ENCODE results near the gene C1QTNF5.

The C1QTNF5 gene

GRCh38 chr11:119316729-119317591 is 23.7 kb downstream of the C1QTNF5 start, which contains the start of gene MCAM:
Gene MCAM, minus strand, starts transcription at chr11:119317130. Its CDS starts 29 bp downstream, at chr11:119317101.
- no peak for DNase-seq

- no peak for DNase-seq
These were observed 24.5 kb downstream of the C1QTNF5 start for GRCh38 chr11:119316016-119316728.

- no peak for DNase-seq
These were observed 25.3 kb downstream of the C1QTNF5 start for GRCh38 chr11:119315131-119316015.

DNA sequence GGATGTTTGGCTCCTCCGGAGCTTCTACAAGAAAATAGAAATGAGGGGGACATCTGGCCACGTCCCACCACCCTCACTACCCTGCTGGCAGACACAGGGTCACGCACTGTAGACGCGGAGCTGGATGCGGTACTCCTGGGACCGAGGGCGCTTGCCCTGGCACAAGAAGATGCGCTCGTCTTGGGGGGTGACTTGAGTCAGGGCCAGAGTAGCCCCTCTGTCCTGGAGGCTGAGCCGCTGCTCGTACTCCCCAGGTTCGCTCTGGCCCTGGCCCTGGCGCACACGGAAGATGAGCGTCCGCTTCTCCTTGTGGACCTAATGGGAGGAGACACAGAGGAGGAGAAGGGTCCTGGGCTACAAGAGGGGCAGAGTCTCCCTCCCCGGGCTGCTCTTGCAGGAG is 26.0 kb downstream of the C1QTNF5 start:
- no peak for DNase-seq

GRCh38 chr11:119310682-119311052 is 30.0 kb downstream of the C1QTNF5 start:
- DNase-seq = no peak

DNA sequence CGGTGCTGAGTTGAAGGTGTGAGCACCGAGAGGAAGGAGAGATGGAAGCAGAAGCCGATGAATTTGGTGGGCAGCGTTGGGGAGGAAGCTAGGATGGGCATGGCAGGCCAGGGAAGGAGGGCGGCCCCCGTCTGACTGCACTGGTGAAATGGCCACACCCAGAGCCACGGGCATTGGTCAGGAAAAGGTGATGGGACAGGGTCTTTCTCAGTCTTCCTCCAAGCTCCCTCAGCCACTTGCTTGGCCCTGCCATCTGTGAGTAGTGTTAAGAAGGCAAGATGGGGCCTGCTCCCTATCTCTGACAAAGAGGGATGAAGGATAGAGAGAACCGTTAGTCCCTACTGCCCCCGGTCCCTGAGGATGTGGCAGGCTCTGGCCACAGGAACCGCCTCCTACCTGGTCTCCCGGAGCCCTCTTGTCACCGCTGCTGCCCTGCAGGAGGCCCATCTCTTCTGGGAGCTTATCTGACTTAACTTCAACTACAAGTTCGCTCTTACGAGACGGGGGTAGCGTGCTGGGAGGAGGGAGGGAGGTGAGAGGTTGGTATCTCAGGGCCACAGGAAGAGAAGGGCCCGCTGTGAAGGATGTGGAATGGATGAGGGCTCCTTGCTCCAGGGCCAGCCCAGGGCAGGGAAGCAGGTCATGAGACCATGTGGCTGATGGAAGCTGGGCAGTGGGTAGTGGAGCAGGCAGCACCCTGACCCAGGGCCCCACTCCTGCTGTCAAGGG is 30.6 kb downstream of the C1QTNF5 start:
- DNase-seq = no peak

- DNase-seq = no peak
These were observed 31.3 kb downstream of the C1QTNF5 start for GRCh38 chr11:119309411-119309810.

- no peak for DNase-seq
These were observed 32.7 kb downstream of the C1QTNF5 start for GRCh38 chr11:119307974-119308373.

- DNase-seq = no peak
These were observed 33.5 kb downstream of the C1QTNF5 start for GRCh38 chr11:119307219-119307618.

GRCh38 chr11:119306373-119306890 is 34.3 kb downstream of the C1QTNF5 start:
- no peak for DNase-seq

- no peak for DNase-seq
These were observed 34.9 kb downstream of the C1QTNF5 start for GRCh38 chr11:119305556-119306372.

- DNase-seq = no peak
These were observed 37.4 kb downstream of the C1QTNF5 start for GRCh38 chr11:119303227-119303718.

DNA sequence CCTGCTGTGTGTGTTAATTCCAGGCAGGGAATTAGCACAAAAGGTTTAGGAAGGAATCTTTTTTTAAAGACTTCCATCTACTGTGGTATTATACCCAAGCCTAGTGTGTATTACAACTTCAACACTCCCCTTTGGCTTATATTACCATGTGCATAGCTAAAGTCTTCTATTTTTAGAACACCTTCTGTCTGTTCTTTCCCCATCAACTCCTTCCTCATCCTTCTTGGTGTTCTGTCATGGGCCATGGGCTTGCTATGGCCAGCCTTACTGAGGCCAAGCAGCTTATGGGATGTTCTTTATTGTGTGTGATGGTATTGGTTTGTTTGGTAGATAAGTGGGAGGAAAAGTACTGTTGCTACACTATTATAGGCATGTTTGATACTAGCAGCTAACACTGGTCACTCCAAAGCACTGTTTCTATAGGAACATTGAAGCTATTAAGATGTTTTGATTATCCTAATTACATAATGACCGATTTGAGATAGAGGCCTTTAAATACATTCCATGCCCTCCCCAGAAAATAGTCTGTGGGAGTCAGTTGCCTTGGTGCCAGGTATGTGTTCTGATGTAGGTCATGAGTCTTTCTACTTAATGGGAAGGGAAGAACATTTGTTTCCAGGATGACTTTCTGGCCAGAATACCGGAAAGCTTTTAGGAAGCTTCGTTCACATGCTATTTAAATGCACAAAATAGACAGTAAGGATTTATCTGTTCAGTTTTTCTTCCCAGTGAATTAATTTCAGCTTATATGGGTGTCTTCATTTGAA is 40.3 kb downstream of the C1QTNF5 start:
- no peak for DNase-seq

DNA sequence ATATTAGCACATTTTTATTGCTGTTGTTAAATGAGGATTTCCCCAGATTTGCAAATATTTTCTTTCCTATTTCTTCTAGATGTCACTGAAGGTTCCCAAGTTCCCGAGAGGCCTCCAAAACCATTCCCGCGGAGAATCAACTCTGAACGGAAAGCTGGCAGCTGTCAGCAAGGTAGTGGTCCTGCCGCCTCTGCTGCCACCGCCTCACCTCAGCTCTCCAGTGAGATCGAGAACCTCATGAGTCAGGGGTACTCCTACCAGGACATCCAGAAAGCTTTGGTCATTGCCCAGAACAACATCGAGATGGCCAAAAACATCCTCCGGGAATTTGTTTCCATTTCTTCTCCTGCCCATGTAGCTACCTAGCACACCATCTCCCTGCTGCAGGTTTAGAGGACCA is 41.3 kb downstream of the C1QTNF5 start:
- DNase-seq = no peak

DNA sequence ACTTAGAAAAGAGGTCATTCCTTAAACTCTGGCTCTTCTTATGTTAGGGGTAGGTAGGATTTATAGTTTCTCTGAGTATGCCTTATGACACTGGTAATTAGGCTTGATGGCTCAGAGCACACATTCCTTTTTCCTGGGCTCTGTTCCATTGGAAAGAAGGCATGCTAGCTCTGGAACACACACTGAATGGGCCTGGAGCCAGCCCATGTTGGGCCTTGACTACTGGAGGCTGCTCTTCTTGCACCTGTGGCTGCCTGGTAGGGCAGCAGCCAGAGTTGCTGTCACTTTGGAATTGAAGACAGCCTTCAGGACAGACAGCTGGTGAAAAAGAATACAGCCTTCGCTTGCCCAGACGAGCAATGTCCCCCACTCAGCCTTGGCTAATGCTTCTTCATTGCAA is 42.0 kb downstream of the C1QTNF5 start:
- DNase-seq = no peak

GRCh38 chr11:119297938-119298337 is 42.7 kb downstream of the C1QTNF5 start:
- DNase-seq = no peak

DNA sequence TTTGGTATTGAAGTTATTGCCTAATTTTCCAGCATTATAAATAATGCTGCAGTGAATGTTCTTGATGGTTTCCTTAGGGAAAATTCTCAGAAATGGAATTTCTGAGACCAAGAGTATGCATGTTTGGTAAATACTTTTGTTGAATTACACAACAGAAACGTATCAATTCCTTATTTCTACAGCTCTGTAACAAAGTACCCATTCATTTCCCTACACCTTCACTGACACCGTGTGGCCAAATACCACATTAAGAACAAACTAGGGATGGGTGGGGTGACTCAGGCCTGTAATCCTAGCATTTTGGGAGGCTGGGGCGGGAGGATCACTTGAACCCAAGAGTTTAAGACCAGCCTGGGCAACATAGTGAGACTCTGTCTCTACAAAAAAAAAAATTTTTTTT is 45.5 kb downstream of the C1QTNF5 start:
- no peak for DNase-seq

GRCh38 chr11:119293461-119293860 is 47.2 kb downstream of the C1QTNF5 start:
- no peak for DNase-seq

- no peak for DNase-seq
These were observed 49.7 kb downstream of the C1QTNF5 start for GRCh38 chr11:119290894-119291497.

All from GDM1 (cell line).